ENCODE measurements around the gene NTMT1.

The NTMT1 gene

GRCh38 chr9:129595903-129596540, 29.9 kb upstream of the NTMT1 start:
- Histone ChIP-seq H3K4me3 (IDR thresholded peaks at IDR 0.05; ENCODE audit: insufficient read depth, low read depth, low read length) (no peak overlapping the region), H2AFZ (ENCODE audit: low read depth) (no peak overlapping the region), H3K4me1 (ENCODE audit: low read depth, poor library complexity, severe bottlenecking) (peaks cover 14% of the 10 kb centered on the region), H3K27ac (no peak overlapping the region), H3K36me3 (ENCODE audit: insufficient read depth) (no peaks in the 10 kb centered on the region), H3K4me2 (no peak overlapping the region), H3K79me2 (ENCODE audit: insufficient read depth, low read depth) (no peaks in the 10 kb centered on the region), H4K20me1 (ENCODE audit: insufficient read depth) (no peaks in the 10 kb centered on the region), H3K27me3 (ENCODE audit: insufficient read depth, low read depth) (no peaks in the 10 kb centered on the region), H3K9ac (no peak overlapping the region)
- no peak for TF ChIP-seq CTCF (conservative IDR thresholded peaks at IDR 0.05; ENCODE audit: low read depth, low read length)

GRCh38 chr9:129596541-129597331, 29.2 kb upstream of the NTMT1 start:
- TF ChIP-seq CTCF (conservative IDR thresholded peaks at IDR 0.05; ENCODE audit: low read depth, low read length) = no peak
- Histone ChIP-seq H2AFZ (ENCODE audit: low read depth) (no peak overlapping the region), H3K4me2 (no peak overlapping the region), H3K79me2 (ENCODE audit: insufficient read depth, low read depth) (no peaks in the 10 kb centered on the region), H3K9ac (no peak overlapping the region), H3K4me3 (IDR thresholded peaks at IDR 0.05; ENCODE audit: insufficient read depth, low read depth, low read length) (no peak overlapping the region), H3K36me3 (ENCODE audit: insufficient read depth) (no peaks in the 10 kb centered on the region), H3K27me3 (ENCODE audit: insufficient read depth, low read depth) (no peaks in the 10 kb centered on the region), H3K27ac (no peak overlapping the region), H3K4me1 (ENCODE audit: low read depth, poor library complexity, severe bottlenecking) (peaks cover 14% of the 10 kb centered on the region), H4K20me1 (ENCODE audit: insufficient read depth) (no peaks in the 10 kb centered on the region)

- H3K79me2 ChIP-seq (ENCODE audit: insufficient read depth, low read depth) = no peaks in the 10 kb centered on the region
- H3K4me1 ChIP-seq (ENCODE audit: low read depth, poor library complexity, severe bottlenecking) = peaks cover 14% of the 10 kb centered on the region
- H4K20me1 ChIP-seq (ENCODE audit: insufficient read depth) = no peaks in the 10 kb centered on the region
- H2AFZ ChIP-seq (ENCODE audit: low read depth) = no peak overlapping the region
- TF ChIP-seq CTCF (conservative IDR thresholded peaks at IDR 0.05; ENCODE audit: low read depth, low read length) = no peak
- H3K4me3 ChIP-seq (IDR thresholded peaks at IDR 0.05; ENCODE audit: insufficient read depth, low read depth, low read length) = no peak overlapping the region
- H3K27ac ChIP-seq = no peak overlapping the region
- H3K9ac ChIP-seq = no peak overlapping the region
- no peak overlapping the region for H3K4me2 ChIP-seq
- H3K36me3 ChIP-seq (ENCODE audit: insufficient read depth) = no peaks in the 10 kb centered on the region
- no peaks in the 10 kb centered on the region for H3K27me3 ChIP-seq (ENCODE audit: insufficient read depth, low read depth)
Observed at GRCh38 chr9:129597355-129598088, 28.4 kb upstream of the NTMT1 start.

- H3K36me3 ChIP-seq (ENCODE audit: insufficient read depth) = no peaks in the 10 kb centered on the region
- H3K27me3 ChIP-seq (ENCODE audit: insufficient read depth, low read depth) = no peaks in the 10 kb centered on the region
- H2AFZ ChIP-seq (ENCODE audit: low read depth) = no peak overlapping the region
- peaks cover 12% of the 10 kb centered on the region for H3K4me1 ChIP-seq (ENCODE audit: low read depth, poor library complexity, severe bottlenecking)
- H3K79me2 ChIP-seq (ENCODE audit: insufficient read depth, low read depth) = no peaks in the 10 kb centered on the region
- TF ChIP-seq CTCF (conservative IDR thresholded peaks at IDR 0.05; ENCODE audit: low read depth, low read length) = no peak
- no peaks in the 10 kb centered on the region for H4K20me1 ChIP-seq (ENCODE audit: insufficient read depth)
- H3K27ac ChIP-seq = no peak overlapping the region
- H3K9ac ChIP-seq = no peak overlapping the region
- H3K4me3 ChIP-seq (IDR thresholded peaks at IDR 0.05; ENCODE audit: insufficient read depth, low read depth, low read length) = no peak overlapping the region
- no peak overlapping the region for H3K4me2 ChIP-seq
Observed at GRCh38 chr9:129598089-129598596, 27.8 kb upstream of the NTMT1 start.
